HG02588 (cell line): ENCODE results near the gene ADARB2.

ENCODE experiments used
- ATAC-seq: cut with Tn5 transposase; IDR thresholded peaks from one replicate; pipeline ENCODE4 v1.9.1; 2021; ENCODE audit warnings: mild to moderate bottlenecking, moderate library complexity; ENCODE audit not compliant: unreplicated experiment

ADARB2 gene

DNA sequence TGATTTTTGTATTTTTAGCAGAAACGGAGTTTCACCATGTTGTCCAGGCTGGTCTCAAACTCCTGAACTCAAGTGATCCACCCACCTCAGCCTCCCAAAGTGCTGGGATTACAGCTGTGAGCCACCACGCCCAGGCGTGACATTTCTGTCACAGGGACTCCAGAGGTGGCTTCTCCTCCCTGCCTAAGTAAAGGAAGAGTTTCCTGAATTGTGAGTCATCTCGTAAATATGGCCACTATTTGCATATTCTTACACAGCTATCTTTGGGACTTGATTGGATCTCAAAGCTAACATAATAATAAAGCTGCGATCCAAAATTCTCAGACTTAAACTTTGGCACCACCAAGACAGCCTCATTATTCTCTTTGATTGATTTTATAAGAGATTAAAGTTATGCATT is 50.1 kb downstream of the ADARB2 start:
- no peak for ATAC-seq

DNA sequence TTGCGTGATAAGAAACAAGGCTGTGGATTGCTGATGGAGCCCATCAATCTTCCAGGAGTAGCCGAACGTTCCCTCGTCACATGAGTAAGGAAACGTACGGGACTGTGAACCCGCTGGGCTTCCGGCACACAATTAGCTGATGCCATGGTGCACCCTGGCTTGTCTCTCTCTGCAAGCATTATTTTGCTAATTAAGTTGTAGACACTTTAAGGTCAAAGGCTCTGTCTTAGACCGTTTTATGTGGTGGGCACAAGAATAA is 50.9 kb downstream of the ADARB2 start:
- ATAC-seq = no peak

DNA sequence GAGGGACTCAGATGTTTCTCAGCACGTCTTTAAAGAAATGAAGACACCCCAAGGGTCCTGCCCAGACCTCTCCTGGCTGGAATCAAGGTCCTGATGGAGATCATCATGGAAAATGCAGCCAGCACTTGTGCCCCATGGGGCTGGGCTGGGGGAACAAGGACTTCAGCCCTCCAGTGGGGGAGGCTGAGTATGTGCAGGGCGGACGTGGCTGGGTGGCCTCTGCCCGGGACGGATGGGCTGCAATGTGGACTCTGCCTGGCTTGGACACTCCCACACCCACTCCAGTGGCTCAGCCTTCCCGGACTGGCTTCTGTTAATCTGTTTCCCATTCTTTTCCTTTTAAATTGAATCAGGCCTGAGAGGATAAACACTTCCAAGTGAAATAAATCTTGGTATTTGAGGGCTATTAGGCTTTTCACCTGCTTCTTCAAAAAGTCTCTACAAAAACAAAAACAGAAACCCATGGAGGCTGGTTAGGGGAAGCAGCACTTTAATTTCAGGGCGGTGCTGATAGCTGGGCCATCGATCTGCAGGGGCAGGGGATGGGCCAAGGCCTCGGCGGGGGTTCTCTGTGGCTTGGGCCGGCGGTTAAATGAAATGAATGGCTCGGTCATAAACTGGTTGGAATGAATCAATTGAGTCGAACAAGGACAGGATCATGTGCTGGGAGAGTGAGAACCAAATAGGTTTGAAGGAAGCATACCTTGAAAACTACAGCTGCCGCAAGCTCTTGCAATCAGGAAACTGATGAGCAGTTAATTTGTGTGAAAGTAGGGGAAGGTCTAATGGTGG is 51.4 kb downstream of the ADARB2 start:
- no peak for ATAC-seq

DNA sequence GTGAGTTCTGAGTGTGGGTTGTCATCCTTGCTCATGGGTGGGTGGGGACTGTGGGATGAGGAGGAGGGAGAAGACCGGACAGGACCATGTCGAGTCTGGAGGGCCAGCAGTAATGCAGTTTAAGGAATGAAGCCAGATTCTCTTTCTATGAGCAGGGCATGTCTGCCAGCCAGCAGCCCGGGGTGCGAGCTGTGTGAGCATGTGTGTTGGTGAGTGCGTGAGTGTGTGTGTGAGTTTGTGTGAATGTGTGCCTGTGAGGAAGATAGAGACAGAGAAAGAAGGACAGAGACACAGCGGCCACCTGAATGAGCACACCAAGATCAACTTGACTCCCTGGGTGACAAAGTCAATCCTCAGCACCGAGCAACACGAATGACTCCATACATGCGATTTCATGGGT is 52.3 kb downstream of the ADARB2 start:
- ATAC-seq = no peak

DNA sequence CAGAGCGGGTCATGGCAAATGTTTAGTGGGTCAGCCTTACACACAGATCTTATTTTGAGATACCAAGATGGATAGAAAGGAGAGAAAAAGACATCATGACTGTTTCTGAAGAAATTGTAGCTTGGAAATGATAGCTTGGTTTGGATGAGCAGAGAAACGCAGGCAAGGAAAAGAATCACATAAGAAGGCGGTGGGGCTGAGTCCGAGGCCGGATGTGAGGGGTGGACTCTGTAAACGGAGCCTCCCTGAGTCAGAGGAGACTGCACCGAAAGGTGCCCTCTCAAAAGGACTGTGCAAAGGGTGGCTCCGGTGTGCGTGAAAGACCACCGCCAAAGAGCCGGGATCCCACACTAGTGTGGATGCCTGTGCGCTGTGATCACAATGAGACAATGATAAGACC is 53.7 kb downstream of the ADARB2 start:
- no peak for ATAC-seq

DNA sequence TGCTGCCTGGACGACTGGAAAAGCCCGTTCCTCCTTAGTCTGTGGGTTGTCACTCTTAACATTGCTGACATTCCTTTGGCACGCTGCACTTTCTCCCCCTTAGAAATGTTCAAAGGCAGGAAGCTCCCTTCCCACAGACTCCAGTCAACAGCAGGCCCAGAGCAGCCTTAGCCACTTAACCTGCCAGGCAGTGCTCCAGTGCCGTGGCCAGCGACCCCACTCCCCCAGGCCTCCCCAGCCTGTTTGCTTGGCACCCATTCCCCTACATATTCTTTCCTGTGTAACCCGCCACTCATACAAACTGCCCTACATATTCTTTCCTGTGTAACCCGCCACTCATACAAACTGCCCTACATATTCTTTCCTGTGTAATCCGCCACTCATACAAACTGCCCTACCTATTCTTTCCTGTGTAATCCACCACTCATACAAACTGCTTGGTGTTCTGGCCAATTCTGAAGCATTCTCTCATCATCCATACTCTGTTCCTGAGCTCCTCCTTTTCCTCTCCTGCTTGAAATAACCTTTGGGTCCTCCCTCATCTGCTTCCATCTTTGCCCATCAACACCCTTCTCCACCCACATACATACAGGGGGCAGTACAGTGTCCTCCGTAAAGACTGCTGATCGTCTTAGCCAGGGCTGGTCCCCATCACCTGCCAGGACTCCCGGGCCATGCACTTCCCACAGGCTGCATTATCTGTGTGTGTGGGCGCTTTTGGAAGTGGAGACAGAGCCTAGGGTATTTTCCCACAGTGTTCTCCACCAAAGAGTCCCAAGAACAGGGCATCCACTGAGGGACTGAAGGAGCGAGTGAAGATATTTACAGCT is 57.3 kb downstream of the ADARB2 start:
- ATAC-seq = no peak

DNA sequence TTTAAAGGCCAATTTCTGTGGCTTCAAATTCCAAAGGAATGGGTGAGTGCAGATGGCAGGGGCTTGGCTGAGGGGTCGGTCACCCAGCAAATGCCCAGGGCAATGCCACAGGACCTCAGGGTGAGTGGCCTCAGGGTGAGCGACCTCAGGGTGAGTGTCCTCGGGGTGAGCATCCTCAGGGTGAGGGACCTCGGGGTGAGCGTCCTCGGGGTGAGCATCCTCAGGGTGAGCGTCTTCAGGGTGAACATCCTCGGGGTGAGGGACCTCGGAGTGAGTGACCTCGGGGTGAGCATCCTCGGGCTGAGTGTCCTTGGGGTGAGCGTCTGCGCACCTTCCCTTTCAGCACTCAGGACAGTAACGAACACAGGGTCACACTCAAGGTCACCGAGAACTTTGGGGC is 59.2 kb downstream of the ADARB2 start:
- ATAC-seq = no peak

DNA sequence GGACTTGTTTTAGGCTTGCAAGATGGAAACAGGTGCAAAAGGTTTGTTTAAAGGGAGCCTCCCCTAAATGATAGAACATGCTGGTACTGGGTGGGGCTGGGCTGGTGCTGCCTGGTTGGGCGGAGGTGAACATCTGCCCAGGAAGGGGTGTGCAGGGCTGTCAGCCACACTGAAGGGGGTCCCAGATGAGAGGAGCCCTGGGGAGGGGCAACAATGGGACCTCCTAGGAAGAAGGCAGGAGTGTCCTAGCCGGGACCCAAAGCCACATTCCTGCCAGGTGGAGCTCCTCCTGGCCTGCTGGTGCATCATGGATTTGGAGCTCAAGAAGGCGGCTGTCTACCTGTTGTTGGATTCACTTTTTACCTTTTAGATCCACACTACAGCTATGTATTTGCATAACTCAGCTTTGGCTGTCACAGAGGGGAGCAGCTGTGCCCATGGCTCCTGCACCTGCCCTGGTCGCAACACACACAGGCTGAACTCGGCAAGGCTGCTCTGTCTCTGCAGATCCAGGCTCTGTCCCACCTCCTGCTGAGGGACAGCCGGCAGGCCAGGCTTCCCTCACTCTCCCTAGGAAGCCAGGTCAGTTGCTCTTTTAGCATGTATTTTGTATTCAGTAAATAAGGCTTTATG is 59.9 kb downstream of the ADARB2 start:
- ATAC-seq = no peak

DNA sequence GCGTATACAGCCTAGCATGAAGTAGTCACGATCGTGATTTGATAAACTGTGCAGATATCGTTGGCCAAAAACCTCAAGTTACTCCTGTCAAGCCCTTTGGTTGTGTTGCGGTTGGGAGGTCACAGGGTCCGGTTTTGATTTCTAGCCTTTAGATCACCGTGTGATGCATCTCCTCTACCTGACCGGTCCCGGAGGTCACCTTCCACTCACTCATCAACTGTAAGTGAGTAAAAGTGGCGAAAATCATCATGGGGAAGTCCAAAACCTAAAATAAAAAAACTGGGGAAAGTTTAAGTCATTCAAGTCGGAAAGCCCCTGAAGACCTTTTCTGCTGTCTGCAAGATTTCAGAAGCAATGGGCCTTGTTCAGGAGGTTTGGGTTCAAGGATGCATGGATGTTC is 62.8 kb downstream of the ADARB2 start:
- peak; percentile 67 for ATAC-seq

DNA sequence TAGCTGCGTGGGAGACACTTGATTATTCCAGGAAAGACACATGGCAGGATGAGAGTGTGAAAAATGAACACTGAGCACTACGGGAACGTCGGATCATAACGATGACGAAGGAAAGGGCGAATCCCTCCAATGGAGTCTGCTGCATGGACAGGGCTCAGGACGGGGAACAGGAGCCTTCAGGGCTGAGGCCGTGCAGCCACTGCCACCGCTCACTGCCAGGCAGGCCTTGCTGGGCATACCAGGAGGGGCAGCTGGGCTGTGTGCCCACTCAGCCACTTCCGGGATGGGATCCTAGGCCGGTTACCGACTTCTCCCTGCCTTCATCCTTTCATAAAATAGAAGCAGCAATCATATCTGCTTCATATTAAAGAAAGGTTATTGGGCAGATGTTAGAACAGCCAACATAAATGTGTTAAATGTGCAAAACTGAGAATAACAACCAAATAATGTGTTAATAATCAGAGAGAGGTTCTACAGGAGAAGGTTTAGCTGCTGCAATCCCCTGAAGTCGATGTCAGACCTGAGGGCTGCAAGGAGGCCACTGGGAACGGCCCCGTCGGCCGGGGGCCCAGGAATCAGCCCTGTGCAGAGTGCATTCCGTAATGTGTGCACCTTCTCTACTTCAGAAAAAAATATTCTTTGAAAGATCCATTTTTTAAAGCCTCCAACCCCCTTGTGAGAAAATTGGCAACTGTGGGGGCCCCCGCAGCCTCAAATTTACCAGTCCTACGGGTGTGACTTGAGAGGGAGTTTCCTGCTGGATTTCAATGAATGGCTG is 63.6 kb downstream of the ADARB2 start:
- no peak for ATAC-seq

DNA sequence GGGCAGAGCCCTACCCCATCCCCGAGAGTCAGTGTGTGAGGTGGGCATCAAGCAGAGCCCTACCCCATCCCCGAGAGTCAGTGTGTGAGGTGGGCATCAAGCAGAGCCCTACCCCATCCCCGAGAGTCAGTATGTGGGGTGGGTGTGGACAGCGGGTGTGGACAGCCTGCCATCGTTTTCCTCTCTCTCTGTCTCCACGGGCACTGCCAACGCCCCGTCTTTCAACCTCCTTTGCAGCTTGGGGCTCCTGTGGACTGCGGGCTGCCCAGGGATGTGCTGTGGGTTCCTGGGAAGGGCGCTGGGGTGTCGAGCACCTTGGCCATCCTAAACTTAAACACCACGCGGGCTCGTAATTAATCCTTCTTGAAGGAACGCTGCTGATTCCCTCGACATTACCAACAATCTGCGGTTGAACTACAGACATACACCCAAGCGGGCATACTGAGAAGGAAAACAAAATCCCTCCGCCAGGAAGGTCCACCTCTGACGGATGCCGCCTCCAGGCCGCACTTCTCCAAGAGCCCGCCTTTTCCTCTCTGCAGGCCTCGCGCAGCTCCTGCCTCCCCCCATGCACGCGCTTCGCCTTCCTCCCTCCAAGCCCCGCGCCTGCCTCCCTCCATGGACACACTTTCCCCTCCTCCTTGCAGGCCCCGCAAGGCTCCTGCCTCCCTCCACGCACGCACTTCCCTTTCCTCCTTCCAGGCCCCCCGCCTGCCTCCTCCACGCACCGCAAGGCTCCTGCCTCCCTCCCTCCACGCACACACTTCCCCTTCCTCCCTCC is 65.1 kb downstream of the ADARB2 start:
- ATAC-seq = no peak

DNA sequence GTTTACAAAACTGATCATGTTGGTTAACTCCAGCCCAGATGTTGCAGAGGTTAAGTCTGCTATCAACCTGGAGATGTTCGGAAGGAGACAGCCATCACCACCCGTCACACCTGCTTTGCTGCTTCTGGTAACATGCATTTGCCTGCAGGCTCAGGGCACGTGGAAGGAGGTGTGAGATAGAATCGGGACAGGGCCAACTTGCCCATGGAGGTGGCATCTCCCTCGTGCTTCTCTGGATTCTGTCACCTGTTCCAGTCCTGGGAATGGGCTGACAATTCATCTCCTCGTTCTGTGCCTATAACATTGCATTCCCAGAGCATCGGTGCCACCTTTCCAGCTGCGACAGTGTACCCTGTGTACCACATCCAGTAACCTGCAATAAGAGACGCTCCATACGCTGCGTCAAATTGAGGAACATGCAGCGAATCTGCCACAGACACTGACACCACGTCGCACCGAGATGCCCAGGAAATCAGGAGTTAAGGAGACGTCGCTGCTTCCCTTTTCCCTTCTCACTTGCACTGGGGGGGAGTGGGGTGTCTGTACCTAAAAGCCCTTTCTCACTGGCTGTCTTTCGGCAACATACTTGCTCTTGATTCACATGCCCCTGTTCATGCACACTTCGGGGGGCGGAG is 65.8 kb downstream of the ADARB2 start:
- no peak for ATAC-seq

DNA sequence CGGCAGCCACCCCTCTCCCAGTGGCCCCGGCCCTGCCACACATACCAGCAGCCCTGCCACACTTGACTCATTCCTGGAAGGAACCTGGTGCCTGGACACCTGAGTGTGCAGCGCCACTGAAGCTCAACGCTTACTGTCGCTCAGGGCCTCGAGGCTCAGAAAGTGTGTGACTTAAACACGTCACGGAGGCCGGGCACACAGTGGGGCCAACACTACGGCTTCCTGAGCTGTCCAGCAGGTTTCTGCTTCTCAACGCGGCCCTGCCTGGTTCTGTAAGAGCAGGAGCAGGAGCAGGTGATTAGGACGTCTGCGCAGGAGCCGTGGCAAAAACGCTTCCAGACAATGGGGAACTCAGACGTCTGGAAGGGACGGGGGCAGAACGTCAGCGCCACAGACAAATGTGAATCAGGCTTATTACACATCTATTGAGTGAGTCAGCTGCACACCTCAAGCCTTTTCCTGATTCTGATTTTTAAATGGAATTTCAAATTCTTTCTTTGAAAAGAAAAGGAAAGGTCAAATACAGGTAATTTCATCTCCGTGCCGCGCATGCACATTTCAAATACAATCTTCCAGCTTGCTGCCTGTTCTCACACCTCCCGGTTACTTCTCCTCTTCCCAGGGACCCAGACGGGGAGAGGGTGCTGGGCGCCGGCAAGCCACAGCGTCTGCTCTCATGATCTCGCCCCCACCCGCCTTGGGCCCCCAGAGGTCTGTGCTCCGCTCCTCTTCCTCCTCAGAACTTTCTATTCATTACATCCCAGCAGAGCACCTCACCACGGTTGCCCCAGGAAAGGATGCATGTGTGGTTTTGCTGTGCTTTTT is 66.6 kb downstream of the ADARB2 start:
- ATAC-seq = no peak

DNA sequence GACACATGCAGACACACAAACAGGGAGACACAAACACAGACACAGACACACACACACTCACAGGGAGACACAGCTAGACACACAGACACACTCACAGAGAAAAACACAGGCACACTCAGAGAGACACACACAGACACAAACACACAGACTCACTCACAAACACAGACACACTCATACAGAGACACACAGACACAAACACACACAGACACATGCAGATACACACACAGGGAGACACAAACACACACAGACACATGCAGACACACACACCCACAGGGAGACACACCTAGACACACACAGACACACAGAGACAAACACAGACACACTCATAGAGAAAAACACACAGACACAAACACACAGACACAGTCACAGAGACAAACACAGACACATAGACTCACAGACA is 67.9 kb downstream of the ADARB2 start:
- no peak for ATAC-seq

DNA sequence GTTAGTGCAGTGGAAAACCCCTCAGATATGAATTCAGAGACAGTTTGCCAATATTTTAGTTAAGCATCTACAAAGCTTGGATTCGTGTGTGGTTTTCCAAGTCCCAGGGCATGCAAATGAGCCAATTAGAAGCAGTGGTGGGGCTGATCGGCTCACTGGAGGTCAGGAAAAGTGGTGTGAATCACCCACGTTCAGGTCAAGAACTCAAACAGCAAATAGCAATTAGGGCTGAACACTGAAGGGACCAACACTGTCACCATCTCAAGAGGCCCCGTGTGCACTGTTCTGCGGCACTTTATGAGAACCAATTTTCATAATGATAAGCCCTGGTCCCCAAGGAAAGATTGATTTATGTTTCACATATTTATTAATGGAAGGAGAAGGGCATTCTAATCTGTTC is 68.9 kb downstream of the ADARB2 start:
- ATAC-seq = no peak

DNA sequence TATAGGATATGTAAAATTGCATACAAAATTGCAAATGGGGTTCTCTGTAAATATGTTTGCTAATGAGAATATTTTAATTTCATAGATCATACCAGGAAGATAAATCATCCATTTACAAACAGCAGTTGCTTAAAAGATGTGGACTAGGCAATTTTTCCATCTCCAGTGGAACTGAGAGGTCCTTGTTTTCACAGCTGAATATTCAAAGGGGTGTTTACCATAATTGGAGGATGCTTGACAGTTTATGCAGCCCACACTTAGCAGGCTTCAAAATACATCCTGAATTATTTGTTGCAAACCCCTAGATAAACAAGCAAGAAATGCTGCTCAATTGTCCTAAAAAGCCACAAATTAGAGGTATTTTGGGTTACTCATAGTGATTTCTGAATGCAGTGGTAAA is 69.9 kb downstream of the ADARB2 start:
- ATAC-seq = no peak

DNA sequence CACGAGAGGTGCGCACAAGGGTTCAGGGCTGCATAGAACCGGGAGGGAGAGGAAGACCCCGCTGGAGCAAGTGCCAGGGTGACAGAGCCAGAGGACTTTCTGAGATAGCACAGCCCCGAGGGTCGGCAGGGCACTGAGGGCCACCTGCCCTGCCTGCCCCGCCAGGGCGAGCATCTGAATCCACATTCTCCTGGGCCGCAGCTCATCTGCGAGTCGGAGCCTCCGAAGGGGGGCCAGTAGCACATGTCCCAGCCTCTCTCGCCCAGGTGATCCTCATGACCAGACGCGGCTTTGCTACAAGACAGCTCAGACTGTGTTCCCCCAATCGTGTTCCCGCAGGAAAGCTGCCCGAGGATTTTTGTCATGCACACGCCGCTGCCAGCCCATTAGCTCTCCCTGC is 71.2 kb downstream of the ADARB2 start:
- ATAC-seq = no peak

DNA sequence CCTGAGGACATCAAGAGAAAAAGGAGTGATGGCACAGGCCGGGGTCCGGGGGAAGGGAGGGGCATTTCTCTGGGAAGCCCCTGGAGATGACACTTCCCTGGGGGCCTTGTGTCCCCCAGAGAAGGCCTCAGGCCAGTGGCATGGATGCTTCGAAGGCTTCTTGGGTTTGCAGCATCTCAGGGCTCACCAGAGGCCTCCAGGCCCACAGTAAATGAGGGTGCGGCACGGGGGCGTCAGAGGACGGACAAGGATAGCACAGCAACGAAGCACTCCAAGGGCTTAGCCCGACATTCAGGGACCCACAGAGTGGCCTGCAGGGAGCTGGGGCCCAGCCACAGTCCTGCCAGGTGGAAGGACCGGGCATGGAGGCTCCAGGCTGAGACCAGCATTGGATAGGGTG is 71.6 kb downstream of the ADARB2 start:
- ATAC-seq = no peak

DNA sequence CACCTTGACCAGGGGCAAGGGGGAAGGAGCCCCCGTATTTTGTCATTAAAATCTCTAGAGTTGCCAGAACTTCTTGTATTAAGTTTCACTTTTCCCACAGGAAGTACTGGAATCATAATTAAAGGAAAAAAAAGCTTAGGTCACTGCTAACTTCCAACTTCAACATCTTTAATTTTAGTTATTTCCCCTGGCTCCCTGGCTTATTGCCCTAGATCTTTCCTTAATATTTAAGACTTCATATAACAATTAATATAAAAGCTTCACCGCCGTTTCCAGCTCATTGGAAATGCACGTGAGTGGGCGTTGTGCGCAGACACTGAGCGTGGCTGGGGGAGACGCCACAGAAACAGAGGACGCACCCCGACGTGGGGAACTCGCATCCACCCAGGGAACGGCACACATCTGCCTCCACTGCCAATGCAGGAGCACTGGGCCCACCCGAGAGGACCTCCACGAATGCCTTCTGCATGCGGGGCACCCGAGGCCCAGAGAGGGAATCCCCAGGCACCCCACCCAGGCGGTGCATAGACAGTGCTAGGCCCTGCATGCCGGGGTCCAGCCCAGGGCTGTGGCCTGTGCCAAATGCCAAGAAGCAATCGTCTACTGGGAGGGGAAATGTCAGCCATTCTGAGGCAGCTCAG is 72.2 kb downstream of the ADARB2 start:
- no peak for ATAC-seq
